Inferior parietal cortex (tissue), 1 donor: ENCODE results near the gene ALG5.

Experiments used
- DNase-seq: peaks from one replicate; pipeline ENCODE4 v3.0.0-alpha.2; 2016; ENCODE audit errors: extremely low spot score

The ALG5 gene, protein sequence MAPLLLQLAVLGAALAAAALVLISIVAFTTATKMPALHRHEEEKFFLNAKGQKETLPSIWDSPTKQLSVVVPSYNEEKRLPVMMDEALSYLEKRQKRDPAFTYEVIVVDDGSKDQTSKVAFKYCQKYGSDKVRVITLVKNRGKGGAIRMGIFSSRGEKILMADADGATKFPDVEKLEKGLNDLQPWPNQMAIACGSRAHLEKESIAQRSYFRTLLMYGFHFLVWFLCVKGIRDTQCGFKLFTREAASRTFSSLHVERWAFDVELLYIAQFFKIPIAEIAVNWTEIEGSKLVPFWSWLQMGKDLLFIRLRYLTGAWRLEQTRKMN

DNA sequence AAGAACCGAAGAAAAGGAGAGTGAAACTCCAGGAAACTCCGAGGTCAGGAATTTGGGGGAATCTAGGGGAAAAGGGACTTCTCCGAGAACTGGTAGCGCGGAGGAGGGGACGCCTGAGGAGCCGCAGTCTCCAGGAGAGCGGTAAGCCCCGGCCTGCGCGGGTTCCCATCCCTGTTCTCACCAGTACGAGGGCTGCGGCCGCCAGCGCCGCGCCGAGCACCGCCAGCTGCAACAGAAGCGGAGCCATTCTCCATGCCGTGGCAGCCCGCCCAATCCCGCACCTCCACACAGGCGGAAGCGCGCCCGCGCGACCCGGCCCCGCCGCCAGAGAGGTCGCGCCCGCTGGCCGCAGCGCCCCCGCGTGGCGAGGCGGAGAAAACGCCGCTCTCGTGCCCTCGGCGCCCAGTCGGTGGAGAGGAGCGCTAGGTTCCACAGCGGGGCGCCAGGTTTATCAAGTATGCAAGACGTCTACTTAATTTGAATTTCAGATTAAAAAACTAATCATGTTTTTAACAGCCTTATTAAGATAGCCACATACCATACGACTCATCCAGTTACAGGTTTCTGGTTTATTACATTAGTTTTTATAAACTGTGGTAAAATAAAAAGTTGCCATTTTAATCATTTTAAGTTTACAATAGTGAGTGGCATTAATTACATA lies at the start of gene ALG5:
Gene ALG5, minus strand, starts transcription at position 287 of the 661 bp plus-strand sequence. Its CDS starts 40 bp downstream, at position 247.
- peak; percentile 88 for DNase-seq

DNA sequence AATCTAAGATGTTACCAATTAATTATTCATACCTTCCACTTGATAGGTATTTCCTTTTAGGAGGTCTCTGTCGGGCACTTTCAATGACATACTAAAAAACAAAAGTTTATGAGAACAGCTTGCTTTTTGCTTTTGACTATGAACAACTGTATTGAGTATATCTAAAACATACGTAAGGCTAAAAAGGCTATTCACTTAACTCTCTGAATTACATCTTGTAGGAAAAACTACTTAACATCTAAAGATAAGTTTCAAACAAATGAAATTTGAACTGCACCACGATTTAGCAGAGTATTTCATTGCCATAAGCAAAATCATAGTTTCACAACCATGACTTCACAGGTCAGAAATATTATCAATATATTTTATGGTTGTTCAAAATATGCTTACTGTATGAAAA lies 48.7 kb upstream of the ALG5 start:
- no peak for DNase-seq

DNA sequence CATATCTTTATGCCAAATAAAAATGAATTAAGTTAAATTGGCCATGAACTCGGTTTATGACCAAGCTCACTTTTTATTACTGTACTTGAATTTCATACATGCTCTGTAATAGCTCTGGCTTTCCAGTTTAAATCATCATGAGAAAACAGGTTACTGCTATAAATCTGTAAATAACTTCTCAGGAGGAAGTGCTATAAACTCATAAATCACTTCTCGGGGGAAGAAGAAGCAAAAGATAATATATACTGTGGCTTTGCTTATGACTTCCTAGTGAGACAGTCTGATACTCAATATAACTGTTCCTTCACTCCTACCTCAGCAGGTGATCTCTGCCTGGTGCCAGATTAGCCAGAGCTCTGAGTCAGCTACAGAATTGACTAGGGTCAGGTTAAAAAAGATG lies 47.9 kb upstream of the ALG5 start:
- no peak for DNase-seq

DNA sequence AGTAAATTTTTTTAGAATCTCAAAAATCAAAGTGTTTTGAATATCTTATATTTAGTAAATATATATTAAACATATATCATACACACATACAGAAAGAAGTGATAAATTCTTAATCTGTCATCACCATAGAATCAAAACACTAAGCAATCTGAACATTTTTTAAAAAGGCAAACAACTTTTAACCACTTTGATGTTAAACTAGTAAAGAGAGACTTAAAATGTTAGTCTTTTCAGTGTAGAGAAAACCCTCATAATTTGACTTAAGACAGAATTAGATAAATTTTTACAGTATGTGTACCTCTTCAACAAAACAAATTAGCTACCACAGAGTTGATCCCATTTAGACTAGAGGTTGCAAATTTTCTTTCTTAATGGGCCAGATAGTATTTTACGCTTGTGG lies 46.9 kb upstream of the ALG5 start:
- no peak for DNase-seq

DNA sequence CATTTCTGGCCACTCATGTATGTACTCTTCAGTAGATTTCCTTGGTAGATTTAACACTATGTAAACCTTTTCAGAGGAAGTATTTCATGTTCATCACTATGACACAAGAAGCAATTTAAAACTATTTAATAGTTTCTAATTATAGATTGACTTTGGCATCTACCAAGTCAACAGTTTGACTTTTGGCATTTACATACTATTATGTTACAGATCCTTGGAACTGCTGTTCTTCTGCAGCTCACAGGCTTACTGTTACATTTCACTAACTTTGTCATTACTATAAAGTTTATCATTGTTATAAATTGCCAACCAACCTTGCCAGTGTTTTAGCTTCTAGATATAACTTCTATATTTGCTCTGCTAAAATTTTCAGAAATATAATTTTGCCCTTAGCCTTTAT lies 41.6 kb upstream of the ALG5 start:
- no peak for DNase-seq

DNA sequence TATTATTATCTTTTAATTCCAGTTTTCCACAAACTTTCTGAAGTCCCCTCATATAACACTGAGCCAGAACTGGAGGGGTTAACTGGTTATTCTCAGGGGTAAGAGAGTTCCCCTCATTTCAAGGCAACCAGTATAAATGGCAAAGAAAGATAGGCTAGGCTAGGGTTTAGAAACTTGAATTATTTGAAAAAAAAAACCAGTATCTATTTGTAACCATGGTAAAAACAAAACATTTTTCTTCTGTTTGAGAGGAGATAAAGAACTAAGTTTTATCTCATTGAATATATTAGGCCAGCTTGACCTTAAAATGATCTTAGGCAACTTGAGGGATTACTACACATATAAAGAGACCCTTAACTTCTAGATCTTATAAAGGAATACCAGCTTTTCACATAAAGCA lies 40.8 kb upstream of the ALG5 start:
- no peak for DNase-seq

DNA sequence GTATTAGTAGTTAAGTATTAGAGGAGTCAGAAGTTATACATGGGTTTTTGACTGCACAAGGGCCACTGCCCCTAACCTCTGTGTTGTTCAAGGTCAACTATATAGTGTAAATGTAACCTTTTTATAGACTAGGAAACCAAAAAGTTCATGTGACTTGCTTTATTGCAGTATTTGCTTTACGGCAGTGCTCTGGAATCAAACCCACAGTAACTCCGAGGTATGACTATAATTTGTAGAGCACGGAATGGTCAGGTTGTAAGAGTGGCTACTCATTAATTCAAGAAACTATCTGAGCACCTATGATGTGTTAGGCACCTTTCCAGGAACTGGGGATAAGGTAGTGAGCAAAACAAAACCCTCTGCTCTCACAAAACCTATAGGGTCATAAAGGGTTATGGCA lies 38.1 kb upstream of the ALG5 start:
- DNase-seq = no peak

DNA sequence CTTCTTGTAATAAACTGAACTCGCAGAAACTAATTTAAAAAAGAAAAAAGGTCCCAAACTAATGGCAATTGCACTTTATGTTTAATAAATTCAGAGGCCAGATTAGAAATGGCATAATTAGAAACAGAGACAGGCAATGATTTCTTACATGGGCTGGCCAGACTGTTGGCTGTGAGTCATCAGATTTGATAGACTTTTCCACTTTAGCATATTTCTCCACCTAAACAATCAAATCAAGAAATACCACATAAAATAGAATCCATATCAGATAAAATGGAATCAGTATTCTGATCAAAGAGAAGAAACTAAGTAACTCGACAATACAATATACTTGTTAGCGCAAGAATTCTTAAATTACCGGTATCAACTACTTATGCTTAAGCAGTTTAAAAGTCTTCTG lies 30.5 kb upstream of the ALG5 start:
- DNase-seq = no peak

DNA sequence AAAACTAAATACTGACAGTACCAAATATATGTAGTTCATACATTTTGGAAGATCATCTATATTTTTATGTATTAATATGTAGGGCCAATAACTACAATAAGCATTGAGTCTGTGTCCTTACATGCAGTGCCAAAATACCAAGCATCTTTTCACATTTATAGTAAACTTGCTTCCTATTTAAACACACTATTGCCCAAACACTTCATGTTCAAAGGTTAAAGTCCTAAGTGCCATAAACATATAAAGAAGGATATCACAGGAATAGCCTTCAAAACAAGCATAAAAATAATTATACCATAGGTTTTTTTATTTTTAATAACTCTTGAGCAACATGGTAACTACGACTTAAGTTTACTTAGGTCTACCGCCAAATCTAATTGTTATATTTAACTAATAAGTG lies 28.5 kb upstream of the ALG5 start:
- no peak for DNase-seq

DNA sequence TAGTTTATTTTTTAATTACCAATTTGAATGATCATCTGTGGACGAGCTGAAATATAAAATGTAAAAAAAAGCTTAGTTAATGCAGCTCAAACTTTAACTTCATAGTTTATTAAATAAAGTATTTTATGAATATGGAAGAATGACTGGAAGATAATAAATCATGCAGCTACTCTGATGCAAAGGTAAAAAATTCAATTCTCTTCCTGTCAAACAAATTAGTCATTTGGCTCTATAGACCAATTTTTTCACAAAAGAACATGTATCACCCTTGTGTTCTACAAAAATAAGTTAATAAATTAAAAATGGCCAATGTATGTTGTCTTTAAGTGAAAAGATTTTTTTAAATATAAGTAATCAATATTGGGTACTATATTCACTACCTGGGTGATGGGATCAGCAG lies 27.6 kb upstream of the ALG5 start:
- no peak for DNase-seq

DNA sequence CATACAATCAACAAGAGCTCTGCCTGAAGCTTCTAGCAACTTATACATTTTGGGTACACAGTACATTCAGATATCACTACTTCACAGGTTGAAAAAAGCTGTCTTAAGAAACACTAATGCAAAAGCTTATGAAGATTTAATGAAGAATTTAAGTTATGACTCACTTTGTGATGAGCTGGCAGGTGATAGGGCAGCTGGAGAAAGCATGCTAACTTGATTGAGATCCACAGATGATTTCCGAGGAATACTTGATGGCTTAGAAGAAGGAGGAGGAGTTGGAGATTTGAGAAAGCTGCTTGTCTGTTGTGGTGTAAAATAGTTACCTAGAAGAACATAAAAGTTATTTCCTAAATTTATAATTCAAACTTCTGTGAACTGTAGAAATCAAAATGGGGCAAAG lies 24.7 kb upstream of the ALG5 start:
- no peak for DNase-seq

DNA sequence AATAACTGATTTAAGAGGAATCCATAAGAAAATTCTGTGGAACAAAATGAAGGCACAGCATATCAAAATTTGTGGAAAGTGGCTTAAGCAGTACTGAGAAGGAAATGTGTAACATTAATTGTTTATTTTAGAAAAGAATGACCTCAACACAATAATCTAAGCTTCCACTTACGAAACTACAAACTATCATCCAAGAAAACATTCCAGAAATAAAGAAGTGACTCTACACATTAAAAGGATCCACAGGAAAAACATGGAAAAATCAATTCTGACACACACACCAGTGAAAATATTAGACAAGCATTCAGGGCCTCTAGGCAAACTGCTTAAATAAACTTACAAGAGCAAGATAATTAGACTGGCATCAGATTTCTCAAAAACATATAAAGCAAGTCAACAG lies 15.5 kb upstream of the ALG5 start:
- no peak for DNase-seq

DNA sequence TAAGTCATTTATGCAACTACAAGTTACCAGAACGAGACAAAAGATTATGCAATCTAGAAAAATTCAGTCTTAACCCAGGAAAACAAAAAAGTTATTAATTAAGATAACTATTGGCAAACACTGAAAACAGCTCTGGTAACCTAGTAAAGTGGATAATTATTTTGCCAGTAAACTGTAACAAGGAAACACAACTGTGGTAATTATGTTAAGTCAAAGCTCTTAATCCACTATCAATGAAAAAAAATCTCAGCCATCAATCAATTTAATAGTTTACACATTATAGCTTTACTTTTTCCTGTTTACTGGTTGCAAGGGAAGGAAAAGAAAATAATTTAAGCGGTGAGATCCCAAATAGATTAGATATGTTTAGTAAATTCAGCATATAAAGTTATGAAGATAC lies 12.6 kb upstream of the ALG5 start:
- no peak for DNase-seq

DNA sequence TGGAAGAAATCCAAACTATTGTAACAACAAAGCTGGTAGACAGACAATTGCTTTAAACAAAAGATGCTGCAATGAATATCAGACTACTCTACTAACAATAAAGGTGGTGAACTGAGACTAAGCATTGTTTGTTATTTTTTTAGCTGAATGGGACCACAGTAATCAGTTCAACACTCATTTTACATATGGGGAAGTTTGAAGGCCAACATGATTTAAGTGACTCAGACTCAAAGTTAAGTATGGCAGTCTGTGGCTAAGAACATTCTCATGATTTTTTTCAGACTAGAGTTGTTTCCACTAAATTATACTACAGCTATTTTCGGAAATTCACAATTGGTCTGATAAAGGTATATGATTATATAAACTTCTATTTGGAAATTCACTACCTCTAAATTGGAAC lies 11.9 kb upstream of the ALG5 start:
- DNase-seq = no peak

DNA sequence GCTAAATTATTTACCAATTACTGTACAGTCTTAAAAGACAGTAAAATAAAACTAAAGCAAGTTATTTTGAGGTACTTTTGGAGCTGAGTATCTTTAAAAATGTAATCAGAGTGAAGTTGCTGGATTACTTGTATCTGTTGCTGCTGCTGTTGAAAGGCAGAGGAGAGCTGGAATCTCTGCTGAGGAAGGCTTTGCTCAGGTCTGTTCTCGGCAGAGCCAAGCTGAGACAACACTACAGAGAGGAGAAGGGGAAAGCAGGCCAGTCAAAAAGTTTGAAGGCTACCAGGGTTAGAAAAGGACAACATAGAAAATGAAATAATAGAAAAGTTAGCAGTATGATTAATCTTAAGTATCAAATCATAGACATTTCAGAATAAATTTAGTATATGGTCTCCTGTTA lies 11.3 kb upstream of the ALG5 start:
- DNase-seq = no peak

DNA sequence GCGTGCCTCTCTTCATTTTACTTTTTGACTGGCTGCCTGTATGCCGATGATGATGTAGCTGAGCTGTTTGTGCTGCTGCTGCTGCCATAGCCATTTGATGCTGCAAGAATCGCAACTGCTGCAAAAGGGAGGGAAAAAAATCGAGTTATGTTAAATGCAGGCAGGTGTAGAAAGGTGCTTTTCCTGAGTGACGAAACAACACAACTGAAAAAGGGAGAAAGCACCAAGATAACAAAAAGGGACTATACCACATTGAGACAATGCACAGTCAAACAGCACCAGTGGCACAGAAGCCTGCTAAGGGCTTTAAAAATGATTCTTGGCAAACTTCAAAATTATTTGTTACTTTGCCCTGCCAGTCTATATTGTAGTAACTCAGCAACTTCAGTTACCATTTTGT lies 10.6 kb upstream of the ALG5 start:
- no peak for DNase-seq

DNA sequence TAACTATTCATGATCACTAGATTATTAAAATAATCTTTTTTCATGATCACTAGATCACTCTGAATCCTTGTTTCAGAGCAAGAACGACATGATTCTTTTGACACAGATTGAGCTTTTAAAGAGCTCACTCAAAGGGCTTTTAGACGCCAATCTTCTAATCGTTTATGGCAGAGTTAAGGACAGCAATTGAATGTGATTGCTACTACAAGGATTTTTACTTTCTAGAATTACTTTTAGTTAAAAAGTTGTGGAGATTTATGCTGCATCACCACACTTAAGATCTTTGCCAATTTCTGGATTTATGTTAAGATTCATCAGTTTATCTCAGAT lies 2.7 kb upstream of the ALG5 start:
- no peak for DNase-seq

DNA sequence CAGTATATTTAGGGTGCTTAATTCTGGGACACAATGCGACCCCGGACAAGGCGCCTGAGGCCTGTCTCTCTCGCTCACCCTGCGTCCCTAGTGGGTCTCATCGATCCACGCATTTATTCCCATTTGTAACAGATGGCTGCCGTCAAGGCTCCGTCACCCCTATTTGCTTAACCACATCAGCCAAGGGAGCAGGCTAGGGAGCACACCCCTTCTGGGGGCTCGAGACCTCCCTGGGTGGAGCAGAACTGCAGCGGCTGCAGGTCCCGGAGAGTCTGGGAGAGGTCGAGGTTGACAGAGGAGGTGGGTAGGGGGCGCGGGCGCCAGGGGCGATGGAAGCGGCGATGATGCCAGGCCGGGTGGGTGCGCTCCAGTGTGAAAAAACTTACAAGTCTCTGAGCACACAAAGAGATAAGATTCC lies 507 bp downstream of the ALG5 start:
- DNase-seq = no peak

DNA sequence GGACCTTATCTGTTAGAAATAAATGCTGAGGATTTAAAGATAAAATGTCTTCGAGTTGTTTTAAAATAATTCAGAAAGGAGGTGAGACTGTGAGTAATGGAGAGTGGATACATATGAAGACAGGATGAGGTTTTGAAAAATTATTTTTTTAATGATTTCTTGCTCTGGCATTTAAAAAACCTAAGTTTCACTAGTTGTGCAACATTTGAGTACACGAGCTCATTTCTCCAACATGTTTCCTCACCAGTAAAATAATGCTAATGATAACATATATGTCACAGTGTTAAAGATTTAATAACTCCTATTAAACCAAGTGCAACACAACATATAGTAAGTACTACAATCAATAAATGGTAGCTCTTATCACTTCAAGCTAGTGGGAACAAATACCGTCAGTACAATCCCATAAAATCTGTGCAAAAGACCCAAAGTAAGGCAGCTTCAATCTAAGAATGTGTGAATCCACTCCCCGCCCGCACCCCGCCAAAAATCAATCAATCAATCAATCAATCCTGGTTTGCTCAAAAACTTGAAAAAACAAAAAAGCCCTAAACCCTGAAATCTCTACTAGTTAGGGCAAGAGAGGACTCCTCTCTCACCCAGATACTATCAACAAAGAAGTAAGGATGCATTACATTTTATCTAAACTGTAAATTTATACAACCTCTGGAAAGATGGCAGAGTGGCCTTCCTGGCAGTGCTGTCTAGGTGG lies 1.3 kb downstream of the ALG5 start:
- no peak for DNase-seq

DNA sequence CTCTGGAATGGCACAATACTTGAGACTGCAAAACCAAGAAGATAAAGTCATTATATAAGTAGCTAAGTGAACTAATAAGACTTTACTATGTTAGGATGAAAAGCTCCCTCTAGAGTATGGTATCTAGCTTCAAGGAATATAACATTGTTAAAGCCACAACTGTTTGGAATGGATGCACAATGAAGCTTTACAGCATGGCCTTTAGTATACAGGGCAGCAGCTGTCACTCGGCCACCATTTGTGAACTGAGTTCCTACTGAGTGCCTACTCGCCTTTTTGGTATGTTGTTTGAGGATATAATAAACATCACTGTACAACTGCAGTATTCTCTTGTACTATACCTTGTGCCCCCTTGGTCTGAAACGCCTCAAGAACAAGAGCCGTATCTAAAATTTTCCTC lies 6.8 kb downstream of the ALG5 start:
- DNase-seq = no peak

DNA sequence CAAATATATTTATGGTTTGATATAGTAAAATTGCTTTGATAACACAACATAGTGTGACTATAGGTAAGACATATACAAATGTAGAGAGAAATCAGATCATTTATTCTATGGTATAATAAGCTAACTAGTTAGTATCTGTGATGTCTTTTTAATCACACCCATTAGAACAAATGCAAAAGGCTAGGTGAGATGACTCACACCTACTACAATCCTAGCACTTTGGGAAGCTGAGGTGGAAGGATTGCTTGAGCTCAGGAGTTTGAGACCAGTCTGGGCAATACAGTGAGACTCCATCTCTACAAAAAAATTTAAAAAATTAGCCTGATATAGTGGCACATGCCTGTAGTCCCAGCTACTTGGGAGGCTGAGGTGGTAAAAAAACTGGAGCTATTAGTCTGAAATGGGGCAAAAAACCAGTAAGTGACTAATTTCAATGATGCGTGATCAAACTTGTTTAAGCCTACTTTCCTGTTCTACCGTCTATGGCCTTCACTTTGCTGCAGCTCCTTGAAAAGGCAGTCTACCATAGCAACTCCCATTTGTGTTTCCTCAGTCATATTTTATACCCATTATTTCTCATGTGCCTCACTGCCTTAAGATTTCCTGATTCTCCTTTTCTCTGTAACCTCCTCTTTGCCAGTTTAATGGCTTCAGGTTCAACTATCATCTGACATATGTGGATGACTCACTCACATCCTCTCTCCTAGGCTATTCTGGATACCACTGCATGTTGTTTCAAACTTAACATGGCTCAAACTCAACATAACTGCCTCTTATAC lies 12.5 kb downstream of the ALG5 start:
- DNase-seq = no peak

DNA sequence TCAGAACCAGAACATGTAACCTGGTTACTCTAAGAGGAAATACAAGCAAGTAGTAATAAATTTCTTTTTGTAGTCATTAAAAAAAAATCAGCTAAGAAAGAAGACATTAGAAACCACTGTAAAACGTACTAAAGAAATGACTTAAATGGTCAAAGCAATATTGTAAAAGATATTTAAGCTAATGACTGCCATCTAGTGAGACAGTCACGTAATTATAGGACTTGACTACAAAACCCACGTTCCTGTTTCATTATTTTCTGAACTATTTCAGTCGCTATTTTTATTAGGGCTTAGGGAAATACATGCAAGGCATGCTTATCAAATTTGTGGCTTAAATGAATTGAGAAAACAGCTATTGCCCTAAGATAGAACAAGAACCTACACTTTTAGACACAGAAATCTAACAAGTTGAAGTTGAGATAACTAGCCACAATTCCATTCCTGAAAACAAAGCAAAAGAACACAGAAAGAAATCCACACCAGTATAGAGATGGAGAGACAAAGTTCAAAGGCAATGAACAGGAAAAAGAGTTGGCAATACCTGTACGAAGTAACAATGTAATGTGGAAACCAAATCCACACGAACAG lies 17.9 kb downstream of the ALG5 start:
- peak; percentile 68 for DNase-seq
